ENCODE results near the gene SIPA1L3.

Gene SIPA1L3

DNA sequence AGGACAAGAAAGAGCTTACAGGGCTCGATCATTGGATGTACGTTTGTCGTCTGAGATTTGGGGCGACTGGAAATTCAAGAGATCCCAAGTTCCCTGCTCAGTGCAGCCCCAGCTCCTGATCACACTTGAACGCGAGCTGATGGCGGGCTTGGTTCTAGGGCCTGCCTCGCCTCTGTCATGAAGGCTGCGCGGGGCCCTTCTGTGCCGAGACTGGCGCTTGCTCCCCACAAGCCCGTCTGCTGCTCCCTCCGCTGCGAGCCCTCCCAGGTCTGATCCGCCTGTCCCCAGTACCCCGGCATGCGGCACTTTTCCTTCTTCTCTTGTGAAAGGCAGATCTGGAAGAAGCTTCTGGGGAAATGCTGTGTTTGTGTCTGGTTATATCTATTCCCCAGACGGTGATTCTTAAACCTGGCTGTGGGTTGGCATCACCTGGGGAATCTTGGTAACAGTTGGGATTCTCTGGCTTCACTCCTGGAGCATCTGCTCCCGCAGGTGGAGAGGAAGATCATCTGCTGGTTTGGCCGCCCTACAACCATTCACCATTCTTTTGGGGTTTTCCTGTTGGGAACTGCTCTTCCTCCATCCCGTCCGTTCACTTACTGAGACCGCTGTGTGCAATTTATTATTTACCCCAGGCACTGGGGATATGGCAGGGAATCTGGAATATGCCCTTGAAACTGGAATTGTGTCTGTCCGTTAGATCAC, 43.6 kb downstream of the SIPA1L3 start:
- no peak overlapping the region for H3K27ac ChIP-seq (ENCODE audit: low read length)
- H3K9me3 ChIP-seq (ENCODE audit: insufficient read depth, low read depth, low read length): no peaks in the 10 kb centered on the region
- H3K9ac ChIP-seq (ENCODE audit: low read depth, low read length): no peak overlapping the region
- H3K36me3 ChIP-seq (ENCODE audit: insufficient read depth, low read depth, low read length): no peaks in the 10 kb centered on the region
- no peaks in the 10 kb centered on the region for H3K27me3 ChIP-seq (ENCODE audit: insufficient read depth, low read length)
- no peak overlapping the region for H3K4me3 ChIP-seq (ENCODE audit: low read length)
- H3K4me1 ChIP-seq (ENCODE audit: insufficient read depth, low read length): peaks cover 16% of the 10 kb centered on the region; the same call in 1 of the 2 replicates

DNA sequence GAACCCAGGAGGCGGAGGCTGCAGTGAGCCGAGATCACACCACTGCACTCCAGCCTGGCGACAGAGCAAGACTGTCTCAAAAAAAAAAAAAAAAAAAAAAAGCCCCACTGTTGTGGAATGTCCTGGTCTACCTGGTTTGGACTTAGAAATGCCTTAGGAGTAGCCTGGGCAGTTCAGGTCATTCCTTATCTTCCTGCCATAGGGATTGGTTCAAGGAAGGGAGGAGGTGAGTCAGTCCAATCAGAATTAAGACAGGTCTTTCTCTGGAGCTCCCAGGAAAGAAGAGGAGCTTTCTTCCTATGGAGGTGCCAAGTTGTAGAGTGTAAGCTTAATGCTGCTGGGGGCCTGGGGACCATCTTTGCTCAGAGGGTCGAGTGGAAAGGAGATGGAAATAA, 44.8 kb downstream of the SIPA1L3 start:
- Histone ChIP-seq H3K36me3 (ENCODE audit: insufficient read depth, low read depth, low read length) (no peaks in the 10 kb centered on the region), H3K4me1 (ENCODE audit: insufficient read depth, low read length) (peaks cover 16% of the 10 kb centered on the region; the same call in 1 of the 2 replicates), H3K9me3 (ENCODE audit: insufficient read depth, low read depth, low read length) (no peaks in the 10 kb centered on the region), H3K4me3 (ENCODE audit: low read length) (no peak overlapping the region), H3K27me3 (ENCODE audit: insufficient read depth, low read length) (no peaks in the 10 kb centered on the region), H3K27ac (ENCODE audit: low read length) (no peak overlapping the region), H3K9ac (ENCODE audit: low read depth, low read length) (no peak overlapping the region)

DNA sequence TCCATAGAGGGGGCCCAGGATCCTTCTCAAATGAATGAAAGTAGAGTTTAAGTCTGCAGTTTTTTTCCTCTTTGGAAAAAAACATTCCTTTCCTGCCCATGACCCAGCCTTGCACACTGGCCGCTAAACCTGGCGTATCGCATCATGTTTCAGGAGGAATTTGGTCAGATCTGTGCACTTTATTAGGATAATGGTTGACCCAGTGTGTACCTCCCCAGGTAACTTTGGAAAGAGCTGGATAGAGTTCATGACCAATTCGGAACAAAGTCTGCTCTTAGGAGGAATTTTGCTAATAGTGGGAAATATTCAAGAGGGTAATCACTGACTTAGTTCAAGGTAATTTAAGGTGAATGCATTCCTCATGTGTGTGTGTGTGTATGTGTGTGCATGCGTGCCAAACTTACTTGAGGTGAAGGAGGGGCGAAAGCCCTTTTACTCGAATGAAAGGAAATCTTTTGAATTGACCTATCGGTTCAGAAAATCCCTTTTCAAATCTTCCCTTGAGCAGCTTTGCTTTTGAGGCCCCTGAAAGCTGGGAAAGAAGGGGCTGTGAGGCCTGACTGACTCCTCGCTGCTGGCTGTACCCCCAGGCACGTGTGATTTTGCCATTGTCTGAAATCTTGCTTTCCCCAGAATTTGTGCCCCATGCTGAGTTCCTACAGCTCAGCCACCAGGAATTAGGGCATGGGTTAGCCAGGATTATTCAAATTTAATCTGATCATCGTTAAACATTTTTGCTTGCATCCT, 46.3 kb downstream of the SIPA1L3 start:
- no peak overlapping the region for H3K27ac ChIP-seq (ENCODE audit: low read length)
- H3K27me3 ChIP-seq (ENCODE audit: insufficient read depth, low read length): no peaks in the 10 kb centered on the region
- peak overlapping the region; percentile 11; the same call in 1 of the 2 replicates for H3K9ac ChIP-seq (ENCODE audit: low read depth, low read length)
- no peak overlapping the region for H3K4me3 ChIP-seq (ENCODE audit: low read length)
- H3K36me3 ChIP-seq (ENCODE audit: insufficient read depth, low read depth, low read length): no peaks in the 10 kb centered on the region
- peaks cover 16% of the 10 kb centered on the region; the same call in 1 of the 2 replicates for H3K4me1 ChIP-seq (ENCODE audit: insufficient read depth, low read length)
- no peaks in the 10 kb centered on the region for H3K9me3 ChIP-seq (ENCODE audit: insufficient read depth, low read depth, low read length)

DNA sequence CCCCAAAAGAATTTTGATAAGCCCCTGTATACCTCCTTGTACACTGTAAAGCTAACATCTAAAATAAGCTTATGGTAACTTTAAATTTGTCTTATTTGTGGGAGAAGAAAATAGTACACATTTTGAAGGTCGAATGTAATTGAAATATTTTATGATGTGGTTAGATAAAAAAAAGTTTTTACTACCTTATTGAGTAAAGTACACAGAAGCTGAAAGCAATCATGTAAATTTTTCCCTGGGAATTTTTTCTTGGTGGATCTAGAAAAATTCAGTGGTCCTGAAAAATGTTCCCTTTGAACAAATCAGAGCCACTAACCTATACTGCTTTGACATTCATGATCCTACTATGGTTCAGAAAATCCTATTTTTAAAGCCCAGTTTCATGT, 46.9 kb downstream of the SIPA1L3 start:
- H3K9me3 ChIP-seq (ENCODE audit: insufficient read depth, low read depth, low read length): no peaks in the 10 kb centered on the region
- no peaks in the 10 kb centered on the region for H3K27me3 ChIP-seq (ENCODE audit: insufficient read depth, low read length)
- H3K36me3 ChIP-seq (ENCODE audit: insufficient read depth, low read depth, low read length): no peaks in the 10 kb centered on the region
- H3K27ac ChIP-seq (ENCODE audit: low read length): peak overlapping the region; percentile 7
- H3K9ac ChIP-seq (ENCODE audit: low read depth, low read length): peak overlapping the region; percentile 11; the same call in 1 of the 2 replicates
- no peak overlapping the region for H3K4me3 ChIP-seq (ENCODE audit: low read length)
- H3K4me1 ChIP-seq (ENCODE audit: insufficient read depth, low read length): peaks cover 16% of the 10 kb centered on the region; the same call in 1 of the 2 replicates

GRCh38 chr19:37954421-37954874, 47.4 kb downstream of the SIPA1L3 start:
- peak overlapping the region; percentile 7 for H3K27ac ChIP-seq (ENCODE audit: low read length)
- H3K27me3 ChIP-seq (ENCODE audit: insufficient read depth, low read length): no peaks in the 10 kb centered on the region
- peak overlapping the region; percentile 11; the same call in 1 of the 2 replicates for H3K9ac ChIP-seq (ENCODE audit: low read depth, low read length)

GRCh38 chr19:37955986-37956385, 49.0 kb downstream of the SIPA1L3 start:
- peaks cover 16% of the 10 kb centered on the region; the same call in 1 of the 2 replicates for H3K4me1 ChIP-seq (ENCODE audit: insufficient read depth, low read length)

More at GRCh38 chr19:37954421-37954874, 47.4 kb downstream of the SIPA1L3 start:
- Histone ChIP-seq H3K4me1 (ENCODE audit: insufficient read depth, low read length) (peaks cover 16% of the 10 kb centered on the region; the same call in 1 of the 2 replicates), H3K9me3 (ENCODE audit: insufficient read depth, low read depth, low read length) (no peaks in the 10 kb centered on the region), H3K4me3 (ENCODE audit: low read length) (no peak overlapping the region), H3K36me3 (ENCODE audit: insufficient read depth, low read depth, low read length) (no peaks in the 10 kb centered on the region)

DNA sequence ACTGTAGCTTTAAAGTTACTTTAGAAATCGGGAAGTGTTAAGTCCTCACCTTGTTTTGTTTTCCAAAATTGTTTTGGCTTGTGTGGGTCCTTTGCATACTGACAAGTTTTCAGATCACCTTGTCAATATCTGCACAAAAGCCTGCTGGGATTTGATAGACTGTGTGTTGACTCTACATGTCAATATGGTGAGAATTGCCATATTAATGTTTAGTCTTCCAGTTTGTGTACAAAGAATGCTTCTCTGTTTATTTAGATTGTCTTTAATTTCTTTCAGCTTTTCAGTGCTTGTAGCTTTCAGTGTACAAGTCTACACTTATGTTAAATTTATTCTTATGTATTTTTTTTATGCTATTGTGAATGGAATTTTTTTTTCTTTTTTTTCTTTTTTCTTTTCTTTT, 50.2 kb downstream of the SIPA1L3 start:
- no peaks in the 10 kb centered on the region for H3K9me3 ChIP-seq (ENCODE audit: insufficient read depth, low read depth, low read length)
- H3K27me3 ChIP-seq (ENCODE audit: insufficient read depth, low read length): no peaks in the 10 kb centered on the region
- no peak overlapping the region for H3K27ac ChIP-seq (ENCODE audit: low read length)
- H3K4me3 ChIP-seq (ENCODE audit: low read length): no peak overlapping the region
- no peaks in the 10 kb centered on the region for H3K36me3 ChIP-seq (ENCODE audit: insufficient read depth, low read depth, low read length)
- peaks cover 16% of the 10 kb centered on the region; the same call in 1 of the 2 replicates for H3K4me1 ChIP-seq (ENCODE audit: insufficient read depth, low read length)
- no peak overlapping the region for H3K9ac ChIP-seq (ENCODE audit: low read depth, low read length)

More at GRCh38 chr19:37955986-37956385, 49.0 kb downstream of the SIPA1L3 start:
- Histone ChIP-seq H3K4me3 (ENCODE audit: low read length) (no peak overlapping the region), H3K9me3 (ENCODE audit: insufficient read depth, low read depth, low read length) (no peaks in the 10 kb centered on the region), H3K9ac (ENCODE audit: low read depth, low read length) (no peak overlapping the region), H3K27me3 (ENCODE audit: insufficient read depth, low read length) (no peaks in the 10 kb centered on the region), H3K36me3 (ENCODE audit: insufficient read depth, low read depth, low read length) (no peaks in the 10 kb centered on the region), H3K27ac (ENCODE audit: low read length) (no peak overlapping the region)

DNA sequence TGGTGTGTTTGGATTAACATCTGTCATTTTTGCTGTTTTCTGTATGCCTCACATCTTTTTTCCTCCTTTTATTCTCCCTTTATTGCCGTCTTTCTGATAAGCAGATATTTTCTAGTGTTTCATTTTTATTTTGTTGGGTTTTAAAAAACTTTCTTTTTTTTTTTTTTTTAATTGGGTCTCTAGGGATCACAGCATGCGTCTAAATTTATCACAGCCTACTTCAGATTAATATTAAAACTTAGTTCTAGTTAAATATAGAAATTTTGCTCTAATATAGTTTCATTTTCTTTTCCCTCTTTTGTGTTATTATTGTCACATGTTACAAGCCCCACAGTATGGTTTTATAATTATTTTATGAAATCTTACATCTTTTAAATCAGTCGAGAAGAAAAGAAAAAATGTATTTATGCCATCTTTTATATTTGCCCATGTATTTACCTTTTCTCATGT, 52.7 kb downstream of the SIPA1L3 start:
- Histone ChIP-seq H3K4me1 (ENCODE audit: insufficient read depth, low read length) (no peaks in the 10 kb centered on the region), H3K9ac (ENCODE audit: low read depth, low read length) (no peak overlapping the region)

GRCh38 chr19:37961198-37961597, 54.2 kb downstream of the SIPA1L3 start:
- H3K9me3 ChIP-seq (ENCODE audit: insufficient read depth, low read depth, low read length): no peaks in the 10 kb centered on the region
- H3K27me3 ChIP-seq (ENCODE audit: insufficient read depth, low read length): no peaks in the 10 kb centered on the region
- H3K4me3 ChIP-seq (ENCODE audit: low read length): no peak overlapping the region
- no peak overlapping the region for H3K27ac ChIP-seq (ENCODE audit: low read length)
- no peaks in the 10 kb centered on the region for H3K36me3 ChIP-seq (ENCODE audit: insufficient read depth, low read depth, low read length)
- peaks cover 7% of the 10 kb centered on the region for H3K4me1 ChIP-seq (ENCODE audit: insufficient read depth, low read length)
- H3K9ac ChIP-seq (ENCODE audit: low read depth, low read length): no peak overlapping the region

More for the DNA sequence above, 52.7 kb downstream of the SIPA1L3 start:
- Histone ChIP-seq H3K27me3 (ENCODE audit: insufficient read depth, low read length) (no peaks in the 10 kb centered on the region), H3K36me3 (ENCODE audit: insufficient read depth, low read depth, low read length) (no peaks in the 10 kb centered on the region), H3K4me3 (ENCODE audit: low read length) (no peak overlapping the region), H3K27ac (ENCODE audit: low read length) (no peak overlapping the region), H3K9me3 (ENCODE audit: insufficient read depth, low read depth, low read length) (no peaks in the 10 kb centered on the region)

DNA sequence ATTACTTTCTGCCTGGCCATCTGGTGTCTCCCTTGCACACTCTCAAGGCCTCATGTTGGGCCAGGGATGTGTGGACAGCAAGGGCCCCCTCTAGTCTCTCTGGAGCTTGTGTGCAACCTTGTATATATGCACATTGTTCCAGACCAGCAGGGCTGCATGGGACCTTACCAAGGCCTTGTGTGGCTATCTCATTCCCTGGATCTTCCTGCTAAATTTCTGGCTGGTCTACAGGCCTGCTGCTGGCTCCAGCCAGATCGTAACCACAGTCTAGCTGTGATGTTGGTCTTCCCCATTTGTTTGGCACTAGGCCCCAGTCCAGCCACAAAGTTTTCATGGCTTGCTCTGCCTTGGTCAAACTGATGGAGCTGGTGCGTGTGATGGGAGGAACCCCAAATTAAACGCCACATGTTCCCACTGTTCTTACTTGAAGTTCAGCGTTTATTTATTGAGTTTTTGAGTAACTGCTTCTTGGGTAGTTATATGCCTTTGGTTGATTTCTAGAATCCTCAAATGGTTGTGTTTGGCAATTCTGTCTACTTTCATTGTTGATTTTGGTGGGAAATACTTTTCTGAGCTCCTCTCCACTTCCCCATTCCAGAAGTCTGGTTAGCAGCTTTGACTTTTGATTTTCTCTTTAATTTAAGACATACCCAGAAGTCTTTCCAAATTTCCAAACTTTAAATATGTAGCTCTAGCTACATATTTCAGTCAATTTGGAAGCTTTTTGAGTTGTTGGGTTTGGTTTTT, 56.4 kb downstream of the SIPA1L3 start:
- no peaks in the 10 kb centered on the region for H3K36me3 ChIP-seq (ENCODE audit: insufficient read depth, low read depth, low read length)
- H3K4me3 ChIP-seq (ENCODE audit: low read length): no peak overlapping the region
- H3K27ac ChIP-seq (ENCODE audit: low read length): no peak overlapping the region
- peaks cover 13% of the 10 kb centered on the region for H3K4me1 ChIP-seq (ENCODE audit: insufficient read depth, low read length)
- H3K9me3 ChIP-seq (ENCODE audit: insufficient read depth, low read depth, low read length): no peaks in the 10 kb centered on the region
- no peak overlapping the region; the same call in 1 of the 2 replicates for H3K9ac ChIP-seq (ENCODE audit: low read depth, low read length)
- no peaks in the 10 kb centered on the region for H3K27me3 ChIP-seq (ENCODE audit: insufficient read depth, low read length)

- Histone ChIP-seq H3K9ac (ENCODE audit: low read depth, low read length) (no peak overlapping the region), H3K9me3 (ENCODE audit: insufficient read depth, low read depth, low read length) (no peaks in the 10 kb centered on the region), H3K4me3 (ENCODE audit: low read length) (no peak overlapping the region), H3K4me1 (ENCODE audit: insufficient read depth, low read length) (peaks cover 13% of the 10 kb centered on the region), H3K36me3 (ENCODE audit: insufficient read depth, low read depth, low read length) (no peaks in the 10 kb centered on the region), H3K27me3 (ENCODE audit: insufficient read depth, low read length) (no peaks in the 10 kb centered on the region), H3K27ac (ENCODE audit: low read length) (no peak overlapping the region)
These were observed 57.1 kb downstream of the SIPA1L3 start for GRCh38 chr19:37964109-37964508.

All from iPS-20b (cell line).